Neuronal stem cell (in vitro differentiated cells): ENCODE measurements around the gene PIP.
"Not testable (repeated sequence)": the region's sequence is repeated elsewhere in the genome, so short reads cannot be mapped to it uniquely, and the experiment has no call there.

Experiments
- DNase-seq: peaks from one replicate; pipeline ENCODE4 v3.0.0-alpha.2; 2013; ENCODE audit warnings: low spot score
- H2AFZ ChIP-seq: one replicate; pipeline ENCODE4 v1.6.1; 2013; ENCODE audit warnings: mild to moderate bottlenecking, low read length, inconsistent platforms
- H2AK5ac ChIP-seq: 2 replicates; pipeline ENCODE4 v1.6.1; 2013; ENCODE audit warnings: low read depth, mild to moderate bottlenecking, inconsistent platforms, low read length, moderate library complexity, mixed read lengths
- H2BK120ac ChIP-seq: 2 replicates; pipeline ENCODE4 v1.6.1; 2013; ENCODE audit warnings: low read depth, mild to moderate bottlenecking, inconsistent platforms, low read length, moderate library complexity, mixed read lengths
- H2BK12ac ChIP-seq: one replicate; pipeline ENCODE4 v1.6.1; 2013; ENCODE audit warnings: low read length, inconsistent platforms
- H2BK15ac ChIP-seq: 2 replicates; pipeline ENCODE4 v1.6.1; 2013; ENCODE audit warnings: mild to moderate bottlenecking, low read length, inconsistent platforms, mixed read lengths
- H2BK5ac ChIP-seq: one replicate; pipeline ENCODE4 v1.6.1; 2013; ENCODE audit warnings: inconsistent platforms, mild to moderate bottlenecking, low read length, moderate library complexity
- H3K14ac ChIP-seq: one replicate; pipeline ENCODE4 v1.6.1; 2013; ENCODE audit warnings: low read length, inconsistent platforms
- H3K18ac ChIP-seq: 2 replicates; pipeline ENCODE4 v1.6.1; 2013; ENCODE audit warnings: low read length, inconsistent platforms
- H3K23ac ChIP-seq: 2 replicates; pipeline ENCODE4 v1.6.1; 2013; ENCODE audit warnings: low read depth, mild to moderate bottlenecking, mixed read lengths, low read length, inconsistent platforms; ENCODE audit not compliant: poor library complexity
- H3K27ac ChIP-seq: replicated peaks from 3 replicates; pipeline ENCODE4 v1.5.1; 2013; ENCODE audit warnings: low read length, inconsistent platforms
- H3K27me3 ChIP-seq, 3 experiments: 2 replicates each; pipeline ENCODE4 v1.6.1; 2013; ENCODE audit warnings: low read length in 3 of 3, mild to moderate bottlenecking in 2 of 3, inconsistent platforms in 1 of 3, low read depth in 1 of 3, mixed read lengths in 1 of 3, moderate library complexity in 1 of 3; ENCODE audit not compliant: control insufficient read depth in 3 of 3, insufficient read depth in 3 of 3
- H3K36me3 ChIP-seq, 2 donors: replicated peaks in 1 of 2; 2 replicates each; pipeline ENCODE4 v1.6.1; 2013; ENCODE audit warnings: low read length in 2 of 2; ENCODE audit not compliant: control insufficient read depth in 2 of 2, insufficient read depth in 2 of 2
- H3K4ac ChIP-seq: 2 replicates; pipeline ENCODE4 v1.6.1; 2013; ENCODE audit warnings: inconsistent platforms, mild to moderate bottlenecking, low read length, moderate library complexity
- H3K4me1 ChIP-seq, 2 donors: 1 replicate in 1 of 2; 2 replicates in 1 of 2; pipeline ENCODE4 v1.6.1; 2013; ENCODE audit warnings: low read length in 2 of 2, low read depth in 1 of 2; ENCODE audit not compliant: control insufficient read depth in 2 of 2, insufficient read depth in 1 of 2
- H3K4me2 ChIP-seq: one replicate; pipeline ENCODE4 v1.6.1; 2013; ENCODE audit warnings: mild to moderate bottlenecking, low read length, inconsistent platforms; ENCODE audit not compliant: insufficient read depth, poor library complexity, severe bottlenecking
- H3K4me3 ChIP-seq, 2 donors: 2 replicates each; pipeline ENCODE4 v1.5.1; 2013; ENCODE audit warnings: low read length in 2 of 2, mild to moderate bottlenecking in 2 of 2, inconsistent platforms in 1 of 2, moderate library complexity in 1 of 2
- H3K79me1 ChIP-seq: one replicate; pipeline ENCODE4 v1.6.1; 2013; ENCODE audit warnings: low read depth, mild to moderate bottlenecking, inconsistent platforms, low read length, moderate library complexity
- H3K9ac ChIP-seq: one replicate; pipeline ENCODE4 v1.6.1; 2013; ENCODE audit warnings: mild to moderate bottlenecking, low read depth, low read length, inconsistent platforms; ENCODE audit not compliant: poor library complexity
- H3K9me3 ChIP-seq, 2 donors: replicated peaks in 1 of 2; 2 replicates each; pipeline versions ENCODE3 to v1.6.1; 2013; ENCODE audit warnings: low read length in 2 of 2, mild to moderate bottlenecking in 2 of 2, inconsistent platforms in 1 of 2, low read depth in 1 of 2, mixed read lengths in 1 of 2, moderate library complexity in 1 of 2; ENCODE audit not compliant: control insufficient read depth in 2 of 2, insufficient read depth in 1 of 2
- H4K8ac ChIP-seq: one replicate; pipeline ENCODE4 v1.6.1; 2013; ENCODE audit warnings: low read depth, mild to moderate bottlenecking, inconsistent platforms, low read length, moderate library complexity
- H4K91ac ChIP-seq: one replicate; pipeline ENCODE4 v1.6.1; 2013; ENCODE audit warnings: low read length, low read depth, mild to moderate bottlenecking, inconsistent platforms; ENCODE audit not compliant: poor library complexity
- WGBS, 2 donors: extraction: QIAGEN DNeasy Blood & Tissue Kit; methylation state at CpG; one replicate each; pipeline ENCODE4 v1.1.7; 2013; ENCODE audit warnings: missing lambda C conversion rate in 2 of 2, mixed read lengths in 1 of 2; ENCODE audit not compliant: insufficient read length in 2 of 2, insufficient replicate concordance in 1 of 2; ENCODE audit errors: extremely low coverage in 2 of 2; 5-methylcytosine and 5-hydroxymethylcytosine counted together

Gene PIP

DNA sequence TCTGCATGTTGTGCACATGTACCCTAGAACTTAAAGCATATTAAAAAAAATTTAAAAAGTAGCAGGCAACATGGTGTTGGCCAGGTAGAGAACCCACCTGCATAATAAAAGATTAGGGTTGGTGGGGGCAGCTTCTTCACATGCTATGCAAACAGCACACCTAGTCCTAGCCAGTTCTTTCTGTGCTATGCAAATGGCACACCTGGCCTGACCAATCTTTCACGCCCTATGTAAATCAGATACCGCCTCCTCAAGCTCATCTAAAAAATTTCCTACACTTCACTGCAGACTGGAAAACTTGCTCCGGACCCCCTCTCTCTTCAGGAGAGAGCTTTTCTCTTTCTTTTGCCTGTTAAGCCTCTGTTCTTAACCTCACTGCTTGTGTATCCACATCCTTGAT is 14.5 kb upstream of the PIP start:
- Histone ChIP-seq H3K9ac (no peak overlapping the region), H3K18ac (no peak overlapping the region), H4K8ac (no peak overlapping the region), H2BK5ac (no peak overlapping the region), H3K9me3 (no peaks in the 10 kb centered on the region), H3K23ac (no peak overlapping the region), H3K4ac (no peak overlapping the region), H2BK120ac (no peak overlapping the region), H2BK15ac (no peak overlapping the region), H2AFZ (no peak overlapping the region), H3K4me3 (no peak overlapping the region), H3K27ac (no peak overlapping the region), H2BK12ac (no peak overlapping the region), H3K14ac (no peak overlapping the region), H3K36me3 (no peaks in the 10 kb centered on the region), H3K27me3 (no peaks in the 10 kb centered on the region), H4K91ac (no peak overlapping the region), H2AK5ac (no peak overlapping the region), H3K79me1 (no peaks in the 10 kb centered on the region), H3K4me2 (no peak overlapping the region), H3K4me1 (no peaks in the 10 kb centered on the region)
- no peak for DNase-seq
- WGBS, 2 donors: no CpG with 5 or more reads among the region's 3 CpGs

GRCh38 chr7:143120691-143121405 is 11.0 kb upstream of the PIP start:
- no peak overlapping the region for H2AFZ ChIP-seq
- H4K8ac ChIP-seq: no peak overlapping the region
- H3K36me3 ChIP-seq: no peaks in the 10 kb centered on the region
- H2BK12ac ChIP-seq: no peak overlapping the region
- no peak overlapping the region for H3K4ac ChIP-seq
- H3K14ac ChIP-seq: no peak overlapping the region
- no peaks in the 10 kb centered on the region for H3K79me1 ChIP-seq
- no peaks in the 10 kb centered on the region for H3K9me3 ChIP-seq
- H3K18ac ChIP-seq: no peak overlapping the region
- H3K4me2 ChIP-seq: no peak overlapping the region
- no peak overlapping the region for H3K9ac ChIP-seq
- no peak overlapping the region for H2BK5ac ChIP-seq
- H3K27me3 ChIP-seq: no peaks in the 10 kb centered on the region
- H2BK15ac ChIP-seq: no peak overlapping the region
- H2BK120ac ChIP-seq: no peak overlapping the region
- H2AK5ac ChIP-seq: no peak overlapping the region
- H4K91ac ChIP-seq: no peak overlapping the region
- H3K4me3 ChIP-seq: no peak overlapping the region
- H3K23ac ChIP-seq: no peak overlapping the region
- no CpG with 5 or more reads among the region's 3 CpGs for WGBS, 2 donors
- no peak for DNase-seq
- H3K4me1 ChIP-seq: no peaks in the 10 kb centered on the region
- no peak overlapping the region for H3K27ac ChIP-seq

- H3K9me3 ChIP-seq, H3K18ac ChIP-seq, H3K4ac ChIP-seq, H3K14ac ChIP-seq, H4K8ac ChIP-seq, H2AK5ac ChIP-seq, H3K4me2 ChIP-seq, H3K9ac ChIP-seq, H3K27me3 ChIP-seq, H3K23ac ChIP-seq, DNase-seq, H3K36me3 ChIP-seq, H2BK5ac ChIP-seq, H3K27ac ChIP-seq, H2BK15ac ChIP-seq, H4K91ac ChIP-seq, H3K4me3 ChIP-seq, H3K79me1 ChIP-seq, H2BK120ac ChIP-seq, H2AFZ ChIP-seq, H3K4me1 ChIP-seq, H2BK12ac ChIP-seq: not testable (repeated sequence)
- no CpG with 5 or more reads among the region's 9 CpGs for WGBS, 2 donors
Measured at GRCh38 chr7:143123326-143123725, 8.6 kb upstream of the PIP start.

GRCh38 chr7:143126146-143126545 is 5.7 kb upstream of the PIP start:
- H3K4me3 ChIP-seq: no peak overlapping the region
- no peak overlapping the region for H2BK5ac ChIP-seq
- no peak overlapping the region for H2BK120ac ChIP-seq
- H2AK5ac ChIP-seq: no peak overlapping the region
- H3K27me3 ChIP-seq: no peaks in the 10 kb centered on the region
- no peaks in the 10 kb centered on the region for H3K9me3 ChIP-seq
- no CpG with 5 or more reads among the region's 1 CpG for WGBS, 2 donors
- H3K4me2 ChIP-seq: no peak overlapping the region
- no peak overlapping the region for H2BK12ac ChIP-seq
- H4K91ac ChIP-seq: no peak overlapping the region
- no peaks in the 10 kb centered on the region for H3K36me3 ChIP-seq
- H3K4me1 ChIP-seq: no peaks in the 10 kb centered on the region
- H3K18ac ChIP-seq: no peak overlapping the region
- H3K27ac ChIP-seq: no peak overlapping the region
- no peak overlapping the region for H2BK15ac ChIP-seq
- no peak overlapping the region for H4K8ac ChIP-seq
- no peak overlapping the region for H2AFZ ChIP-seq
- H3K23ac ChIP-seq: no peak overlapping the region
- H3K9ac ChIP-seq: no peak overlapping the region
- H3K4ac ChIP-seq: no peak overlapping the region
- no peaks in the 10 kb centered on the region for H3K79me1 ChIP-seq
- no peak for DNase-seq
- H3K14ac ChIP-seq: no peak overlapping the region
